Hematopoietic multipotent progenitor cell treated with erythropoietin and hydrocortisone succinate and interleukin-3 and kit ligand, for 8 days (in vitro differentiated cells): ENCODE results near the gene HOXB1.
"Not testable (repeated sequence)": the region's sequence is repeated elsewhere in the genome, so short reads cannot be mapped to it uniquely, and the experiment has no call there.

ENCODE experiments used
- DNase-seq: peaks from one replicate; pipeline ENCODE4 v3.0.0-alpha.2; 2015

The HOXB1 gene

GRCh38 chr17:48541577-48542113, 10.8 kb upstream of the HOXB1 start:
- DNase-seq: peak; percentile 59

GRCh38 chr17:48541036-48541576, 10.3 kb upstream of the HOXB1 start:
- peak; percentile 26 for DNase-seq

- DNase-seq: no peak
Observed at GRCh38 chr17:48540213-48540612, 9.4 kb upstream of the HOXB1 start.

- DNase-seq: no peak
Observed at GRCh38 chr17:48539177-48539576, 8.4 kb upstream of the HOXB1 start.

- DNase-seq: no peak
Observed at GRCh38 chr17:48537316-48537715, 6.5 kb upstream of the HOXB1 start.

- DNase-seq: not testable (repeated sequence)
Observed at GRCh38 chr17:48535793-48536559, 5.2 kb upstream of the HOXB1 start.

- DNase-seq: no peak
Observed at GRCh38 chr17:48532261-48532660, 1.4 kb upstream of the HOXB1 start.

GRCh38 chr17:48530208-48530886, 464 bp downstream of the HOXB1 start:
- DNase-seq: no peak

- no peak for DNase-seq
Observed at GRCh38 chr17:48529683-48530009, 1.2 kb downstream of the HOXB1 start.

- DNase-seq: no peak
Observed at GRCh38 chr17:48528936-48529682, 1.7 kb downstream of the HOXB1 start.

GRCh38 chr17:48528153-48528935, 2.5 kb downstream of the HOXB1 start:
- no peak for DNase-seq

GRCh38 chr17:48527547-48527932, 3.3 kb downstream of the HOXB1 start:
- no peak for DNase-seq

GRCh38 chr17:48526608-48527546, 3.9 kb downstream of the HOXB1 start:
- no peak for DNase-seq

- DNase-seq: no peak
Observed at GRCh38 chr17:48523010-48523409, 7.8 kb downstream of the HOXB1 start.

- no peak for DNase-seq
Observed at GRCh38 chr17:48522031-48522653, 8.7 kb downstream of the HOXB1 start.

GRCh38 chr17:48520631-48521079, 10.2 kb downstream of the HOXB1 start:
- no peak for DNase-seq

- no peak for DNase-seq
Observed at GRCh38 chr17:48519427-48519826, 11.4 kb downstream of the HOXB1 start.

- DNase-seq: no peak
Observed at GRCh38 chr17:48517478-48517877, 13.3 kb downstream of the HOXB1 start.

- no peak for DNase-seq
Observed at GRCh38 chr17:48515925-48516900, 14.6 kb downstream of the HOXB1 start.

- no peak for DNase-seq
Observed at GRCh38 chr17:48514477-48514876, 16.3 kb downstream of the HOXB1 start.
